Smooth muscle cell (in vitro differentiated cells): Measurements from ENCODE around the gene SLC9A7. TPM values are rescaled to one million over a fixed set of nuclear protein-coding genes. Genes with fewer than 3 reads are reported as not detected.

Source experiments
- DNase-seq: peaks from one replicate; lab custom pipeline; 2025; ENCODE audit not compliant: unreplicated experiment; lab: John Stamatoyannopoulos, UW
- H2AFZ ChIP-seq: fragments of 200-600 bp; sonication (generic); 2 replicates; pipeline ENCODE4 v1.6.0; 2016; ENCODE audit warnings: antibody characterized with exemption, low read depth, mild to moderate bottlenecking
- H3F3A ChIP-seq: fragments of 200-600 bp; sonication (generic); 2 replicates; pipeline ENCODE4 v1.6.0; 2017; ENCODE audit warnings: antibody characterized with exemption, low read depth
- H3K27ac ChIP-seq: fragments of 200-600 bp; sonication (generic); 2 replicates; pipeline ENCODE4 v1.5.1; 2016; ENCODE audit warnings: low read depth, mild to moderate bottlenecking
- H3K27me3 ChIP-seq: fragments of 200-600 bp; sonication (generic); 2 replicates; pipeline ENCODE4 v1.6.1; 2016; ENCODE audit warnings: low read depth, mild to moderate bottlenecking
- H3K36me3 ChIP-seq: fragments of 200-600 bp; sonication (generic); 2 replicates; pipeline ENCODE4 v1.5.1; 2016; ENCODE audit warnings: low read depth
- H3K4me1 ChIP-seq: fragments of 200-600 bp; sonication (generic); 2 replicates; pipeline ENCODE4 v1.5.1; 2016; ENCODE audit warnings: low read depth
- H3K4me2 ChIP-seq: fragments of 200-600 bp; sonication (generic); 2 replicates; pipeline ENCODE4 v1.6.0; 2016; ENCODE audit warnings: mild to moderate bottlenecking
- H3K4me3 ChIP-seq: fragments of 200-600 bp; sonication (generic); 2 replicates; pipeline ENCODE4 v1.5.1; 2016; ENCODE audit warnings: mild to moderate bottlenecking
- H3K79me2 ChIP-seq: fragments of 200-600 bp; sonication (generic); 2 replicates; pipeline ENCODE4 v1.6.0; 2016; ENCODE audit warnings: low read depth, mild to moderate bottlenecking
- H3K9ac ChIP-seq: fragments of 200-600 bp; sonication (generic); 2 replicates; pipeline ENCODE4 v1.6.0; 2016; ENCODE audit warnings: low read depth
- H3K9me3 ChIP-seq: fragments of 200-600 bp; sonication (generic); replicated peaks from 2 replicates; pipeline ENCODE4 v1.5.1; 2016; ENCODE audit warnings: low read depth
- H4K20me1 ChIP-seq: fragments of 200-600 bp; sonication (generic); 2 replicates; pipeline ENCODE4 v1.6.0; 2016; ENCODE audit warnings: low read depth
- WGBS: methylation state at CpG from one replicate; pipeline ENCODE4 v1.1.7; 2016; ENCODE audit warnings: low lambda C conversion rate; 5-methylcytosine and 5-hydroxymethylcytosine counted together
- polyA plus RNA-seq: library from polyadenylated mRNA; unstranded; fragments of >200 nt; fragmentation: Nextera tagmentation; extraction: Ambion mirVana; gene quantifications from 2 replicates; pipeline ENCODE4 v1.2.1, GENCODE V29; 2016
- total RNA-seq: library from RNA; depleted of rRNA; stranded (reverse); fragments of >200 nt; gene quantifications from 2 replicates; pipeline ENCODE4 v1.2.3, GENCODE V29; 2014
- TF ChIP-seq, protein P1 (sequence below): fragments of 200-600 bp; sonication (generic); IDR thresholded peaks from 2 replicates; pipeline ENCODE4 v1.5.1; 2017; ENCODE audit warnings: borderline replicate concordance, mild to moderate bottlenecking, antibody characterized with exemption; ENCODE audit not compliant: insufficient read depth, poor library complexity, severe bottlenecking

SLC9A7 gene
- total and polyA plus RNA-seq, 2 experiments from 2014 or later, result 0.83 to 6.7 TPM

GRCh38 chrX:46561824-46562657, 196.9 kb downstream of the SLC9A7 start:
- H3K9me3 ChIP-seq, result no peaks in the 10 kb centered on the region
- no peaks in the 10 kb centered on the region for H3K36me3 ChIP-seq
- DNase-seq, result no peak
- H3F3A ChIP-seq, result no peaks in the 10 kb centered on the region
- H3K4me2 ChIP-seq, result no peak overlapping the region
- H3K4me1 ChIP-seq, result no peaks in the 10 kb centered on the region
- no peak overlapping the region for H3K27ac ChIP-seq
- TF ChIP-seq, protein P1, sequence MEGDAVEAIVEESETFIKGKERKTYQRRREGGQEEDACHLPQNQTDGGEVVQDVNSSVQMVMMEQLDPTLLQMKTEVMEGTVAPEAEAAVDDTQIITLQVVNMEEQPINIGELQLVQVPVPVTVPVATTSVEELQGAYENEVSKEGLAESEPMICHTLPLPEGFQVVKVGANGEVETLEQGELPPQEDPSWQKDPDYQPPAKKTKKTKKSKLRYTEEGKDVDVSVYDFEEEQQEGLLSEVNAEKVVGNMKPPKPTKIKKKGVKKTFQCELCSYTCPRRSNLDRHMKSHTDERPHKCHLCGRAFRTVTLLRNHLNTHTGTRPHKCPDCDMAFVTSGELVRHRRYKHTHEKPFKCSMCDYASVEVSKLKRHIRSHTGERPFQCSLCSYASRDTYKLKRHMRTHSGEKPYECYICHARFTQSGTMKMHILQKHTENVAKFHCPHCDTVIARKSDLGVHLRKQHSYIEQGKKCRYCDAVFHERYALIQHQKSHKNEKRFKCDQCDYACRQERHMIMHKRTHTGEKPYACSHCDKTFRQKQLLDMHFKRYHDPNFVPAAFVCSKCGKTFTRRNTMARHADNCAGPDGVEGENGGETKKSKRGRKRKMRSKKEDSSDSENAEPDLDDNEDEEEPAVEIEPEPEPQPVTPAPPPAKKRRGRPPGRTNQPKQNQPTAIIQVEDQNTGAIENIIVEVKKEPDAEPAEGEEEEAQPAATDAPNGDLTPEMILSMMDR, result no peak
- 79% methylated on average over 6 of the region's 6 CpGs for WGBS
- no peaks in the 10 kb centered on the region for H4K20me1 ChIP-seq
- no peaks in the 10 kb centered on the region for H3K79me2 ChIP-seq
- H2AFZ ChIP-seq, result no peak overlapping the region
- no peaks in the 10 kb centered on the region for H3K27me3 ChIP-seq
- H3K4me3 ChIP-seq, result no peak overlapping the region
- H3K9ac ChIP-seq, result no peak overlapping the region

- 75% methylated on average over 3 of the region's 3 CpGs for WGBS
- H2AFZ ChIP-seq, result no peak overlapping the region
- H3F3A ChIP-seq, result no peaks in the 10 kb centered on the region
- no peaks in the 10 kb centered on the region for H4K20me1 ChIP-seq
- H3K79me2 ChIP-seq, result no peaks in the 10 kb centered on the region
- H3K4me1 ChIP-seq, result no peaks in the 10 kb centered on the region
- DNase-seq, result no peak
- no peaks in the 10 kb centered on the region for H3K9me3 ChIP-seq
- H3K4me3 ChIP-seq, result no peak overlapping the region
- TF ChIP-seq, protein P1, result no peak
- H3K27me3 ChIP-seq, result no peaks in the 10 kb centered on the region
- H3K27ac ChIP-seq, result no peak overlapping the region
- H3K36me3 ChIP-seq, result no peaks in the 10 kb centered on the region
- no peak overlapping the region for H3K9ac ChIP-seq
- no peak overlapping the region for H3K4me2 ChIP-seq
These were observed 199.9 kb downstream of the SLC9A7 start for GRCh38 chrX:46559062-46559461.

DNA sequence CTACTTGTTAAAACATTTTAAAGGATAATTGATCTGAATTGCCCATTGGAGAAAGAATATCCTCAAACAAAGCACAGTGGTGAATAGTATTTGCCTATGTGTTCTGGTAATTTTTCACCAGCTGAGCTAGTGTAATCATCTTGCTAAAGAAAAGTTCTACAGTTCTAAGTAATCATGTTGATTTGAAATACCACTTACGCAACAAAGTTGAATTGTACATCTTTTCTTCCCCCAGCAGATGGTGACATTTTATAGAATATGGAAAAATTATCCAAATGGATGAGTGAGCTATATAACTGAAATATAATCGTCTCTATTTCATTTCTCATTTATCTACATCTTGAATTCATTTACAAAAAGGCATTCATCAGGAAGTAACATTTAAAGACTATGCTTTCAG, 204.0 kb downstream of the SLC9A7 start:
- Histone ChIP-seq H3K4me2 (no peak overlapping the region), H3K27me3 (no peaks in the 10 kb centered on the region), H3K36me3 (no peaks in the 10 kb centered on the region), H3K4me1 (no peaks in the 10 kb centered on the region), H3K4me3 (no peak overlapping the region), H3K27ac (no peak overlapping the region), H4K20me1 (no peaks in the 10 kb centered on the region), H3K9ac (no peak overlapping the region), H3F3A (no peaks in the 10 kb centered on the region), H3K9me3 (no peaks in the 10 kb centered on the region), H2AFZ (no peak overlapping the region), H3K79me2 (peaks cover 2% of the 10 kb centered on the region)
- TF ChIP-seq, protein P1, result peak; percentile 33
- WGBS, result 71% methylated on average over 2 of the region's 2 CpGs
- no peak for DNase-seq

GRCh38 chrX:46553935-46554334, 205.0 kb downstream of the SLC9A7 start:
- no peaks in the 10 kb centered on the region for H3F3A ChIP-seq
- WGBS, result 88% methylated on average over 5 of the region's 5 CpGs

More at GRCh38 chrX:46553935-46554334, 205.0 kb downstream of the SLC9A7 start:
- Histone ChIP-seq H3K9ac (no peak overlapping the region), H3K27me3 (no peaks in the 10 kb centered on the region), H2AFZ (no peak overlapping the region), H3K4me3 (no peak overlapping the region), H3K36me3 (no peaks in the 10 kb centered on the region), H4K20me1 (no peaks in the 10 kb centered on the region), H3K4me2 (no peak overlapping the region), H3K4me1 (no peaks in the 10 kb centered on the region), H3K79me2 (peaks cover 11% of the 10 kb centered on the region), H3K9me3 (no peaks in the 10 kb centered on the region), H3K27ac (no peak overlapping the region)
- TF ChIP-seq, protein P1, result no peak
- no peak for DNase-seq
